ENCODE measurements around the gene ZGPAT.

The ZGPAT gene

GRCh38 chr20:63679799-63680305 lies 28.0 kb upstream of the ZGPAT start:
- no peak for DNase-seq

DNA sequence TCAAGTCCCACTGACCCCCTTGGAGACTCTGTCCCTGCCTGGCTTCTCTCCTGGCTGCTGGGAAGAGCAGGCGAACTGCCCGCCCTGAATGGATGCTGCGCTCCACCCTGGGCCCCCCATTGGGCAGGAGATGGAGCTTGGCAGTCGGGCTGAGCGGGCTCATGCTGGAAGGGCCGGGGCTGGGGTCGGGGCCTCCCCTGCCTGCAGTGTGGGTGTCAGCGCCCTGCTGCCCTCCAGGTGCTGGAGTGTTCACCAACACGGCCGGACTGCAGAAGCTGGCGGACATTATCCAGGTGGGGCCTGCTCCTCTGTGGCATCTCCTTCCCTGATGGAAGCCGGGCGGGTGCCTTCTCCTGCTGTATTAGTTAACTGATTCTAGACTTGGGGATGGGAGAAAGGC lies 27.4 kb upstream of the ZGPAT start:
- no peak for DNase-seq

DNA sequence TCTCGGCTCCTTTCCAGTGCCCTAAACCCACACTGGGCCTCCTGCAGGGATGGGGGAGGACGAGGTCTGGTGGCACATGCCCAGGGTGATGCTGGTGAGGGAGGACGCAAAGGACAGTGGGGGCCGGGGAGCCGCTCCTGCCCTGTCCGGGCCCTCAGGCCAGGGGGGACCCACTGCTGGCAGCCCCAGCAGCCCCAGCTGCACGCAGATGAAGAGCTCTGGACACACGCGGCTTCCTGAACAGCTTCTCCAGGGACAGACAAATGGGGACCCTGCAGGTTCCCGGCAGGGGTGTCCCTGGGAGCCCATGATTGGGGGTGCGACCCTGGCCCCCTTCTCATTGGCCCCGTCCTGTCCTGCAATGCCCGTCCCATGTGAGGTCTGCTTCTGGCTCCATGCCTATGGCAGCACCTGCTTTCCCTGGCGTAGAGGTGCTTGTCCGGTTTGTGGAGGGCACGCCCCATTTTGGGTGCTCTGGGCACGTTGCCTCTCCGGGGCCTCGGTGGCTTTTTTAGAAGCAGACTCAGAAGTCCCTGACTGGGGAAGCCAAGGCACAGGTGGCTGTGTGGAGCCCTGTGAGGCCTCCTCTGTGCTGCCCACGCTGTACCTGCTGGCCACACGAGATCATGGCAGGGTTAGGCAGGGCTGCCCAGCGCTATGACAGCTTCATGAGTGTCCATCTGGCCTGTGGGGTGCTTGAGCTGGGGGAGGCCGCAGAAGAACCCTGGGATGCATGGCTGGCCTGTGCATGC lies 26.8 kb upstream of the ZGPAT start:
- no peak for DNase-seq

- no peak for DNase-seq
These were observed 26.2 kb upstream of the ZGPAT start for GRCh38 chr20:63681609-63682142.

DNA sequence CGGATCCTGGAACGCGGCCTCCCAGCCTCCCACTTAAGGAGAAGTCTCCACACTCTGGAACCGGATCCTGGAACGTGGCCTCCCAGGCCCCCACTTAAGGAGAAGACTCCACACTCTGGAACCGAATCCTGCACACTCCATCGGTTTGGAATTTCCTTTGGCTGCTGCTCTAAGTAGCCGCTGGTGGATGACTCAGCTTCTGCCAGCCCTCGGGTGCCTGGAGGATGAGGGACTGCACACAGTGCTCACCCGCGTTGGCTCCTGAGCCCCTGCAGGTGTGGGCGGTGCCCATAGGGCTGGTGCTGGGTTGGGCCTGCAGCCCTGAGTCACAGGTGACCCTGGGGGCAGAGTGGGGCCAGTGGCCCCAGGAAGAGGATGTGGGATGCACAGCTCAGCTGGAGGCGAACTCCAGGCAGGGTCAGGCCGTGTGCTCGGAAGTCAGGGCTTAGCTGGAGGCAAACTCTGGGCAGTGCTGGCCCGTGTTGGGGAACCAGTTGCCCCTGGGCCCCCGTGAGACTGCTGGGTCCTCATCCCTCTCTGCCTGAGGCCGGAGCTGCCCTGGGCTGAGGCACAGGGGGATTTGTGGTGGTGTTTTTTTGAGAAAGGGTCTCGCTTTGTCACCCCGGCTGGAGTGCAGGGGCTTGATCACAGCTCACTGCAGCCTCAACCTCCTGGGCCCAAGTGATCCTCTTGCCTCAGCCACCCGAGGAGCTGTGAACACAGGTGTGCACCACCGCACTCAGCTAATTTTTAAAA lies 25.3 kb upstream of the ZGPAT start:
- DNase-seq, result no peak

DNA sequence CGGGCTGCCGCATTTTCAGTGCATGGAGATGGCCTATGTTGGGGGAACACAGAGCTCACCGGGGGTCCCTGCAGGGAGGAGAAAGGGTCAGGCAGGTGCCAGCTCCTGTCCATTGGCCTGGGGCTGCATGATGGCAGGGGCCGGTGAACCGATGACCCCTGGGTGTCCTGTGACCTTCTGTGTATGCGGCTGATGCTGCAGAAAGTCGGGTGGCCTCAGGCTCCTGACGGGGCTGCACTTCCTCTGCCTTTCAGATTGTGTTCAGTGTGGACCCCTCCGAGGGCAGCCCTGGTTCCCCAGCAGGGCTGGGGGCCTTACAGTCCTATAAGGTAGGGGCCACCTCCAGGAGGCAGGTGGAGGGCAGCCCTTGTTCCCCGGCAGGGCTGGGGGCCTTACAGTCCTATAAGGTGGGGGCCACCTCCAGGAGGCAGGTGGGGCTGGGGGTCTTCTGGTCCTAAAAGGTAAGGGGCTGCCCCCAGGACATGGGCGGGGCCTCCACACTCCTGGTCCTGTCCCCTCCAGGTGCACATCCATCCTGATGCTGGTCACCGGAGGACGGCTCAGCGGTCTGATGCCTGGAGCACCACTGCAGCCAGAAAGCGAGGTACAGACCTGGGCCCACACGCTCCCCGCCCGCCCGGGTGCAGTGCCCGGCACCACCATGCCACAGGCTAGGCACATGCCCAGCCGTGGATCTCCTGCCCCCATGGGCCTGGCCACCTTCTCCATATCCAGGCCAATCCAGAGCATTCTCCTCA lies 22.4 kb upstream of the ZGPAT start:
- DNase-seq, result no peak

DNA sequence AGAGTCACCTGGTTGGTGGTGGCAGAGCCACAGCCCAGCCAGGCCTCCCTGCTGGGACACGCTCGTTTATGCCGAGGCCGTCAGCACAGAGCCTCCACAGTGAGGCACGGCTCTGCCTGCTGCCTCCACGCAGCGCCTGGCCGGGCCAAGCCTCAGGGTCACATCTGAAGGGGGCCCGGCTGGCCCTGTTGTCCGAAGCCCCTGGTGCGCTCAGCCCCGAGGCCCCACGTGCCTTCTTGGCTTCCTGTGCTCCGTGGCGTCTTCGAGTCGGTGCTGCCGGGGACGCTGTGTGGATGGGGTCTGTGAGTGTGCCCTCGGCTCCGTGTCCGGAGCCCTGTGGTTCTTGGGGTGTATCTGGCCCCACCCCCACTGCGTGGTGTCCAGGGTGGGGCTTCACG lies 21.7 kb upstream of the ZGPAT start:
- no peak for DNase-seq

DNA sequence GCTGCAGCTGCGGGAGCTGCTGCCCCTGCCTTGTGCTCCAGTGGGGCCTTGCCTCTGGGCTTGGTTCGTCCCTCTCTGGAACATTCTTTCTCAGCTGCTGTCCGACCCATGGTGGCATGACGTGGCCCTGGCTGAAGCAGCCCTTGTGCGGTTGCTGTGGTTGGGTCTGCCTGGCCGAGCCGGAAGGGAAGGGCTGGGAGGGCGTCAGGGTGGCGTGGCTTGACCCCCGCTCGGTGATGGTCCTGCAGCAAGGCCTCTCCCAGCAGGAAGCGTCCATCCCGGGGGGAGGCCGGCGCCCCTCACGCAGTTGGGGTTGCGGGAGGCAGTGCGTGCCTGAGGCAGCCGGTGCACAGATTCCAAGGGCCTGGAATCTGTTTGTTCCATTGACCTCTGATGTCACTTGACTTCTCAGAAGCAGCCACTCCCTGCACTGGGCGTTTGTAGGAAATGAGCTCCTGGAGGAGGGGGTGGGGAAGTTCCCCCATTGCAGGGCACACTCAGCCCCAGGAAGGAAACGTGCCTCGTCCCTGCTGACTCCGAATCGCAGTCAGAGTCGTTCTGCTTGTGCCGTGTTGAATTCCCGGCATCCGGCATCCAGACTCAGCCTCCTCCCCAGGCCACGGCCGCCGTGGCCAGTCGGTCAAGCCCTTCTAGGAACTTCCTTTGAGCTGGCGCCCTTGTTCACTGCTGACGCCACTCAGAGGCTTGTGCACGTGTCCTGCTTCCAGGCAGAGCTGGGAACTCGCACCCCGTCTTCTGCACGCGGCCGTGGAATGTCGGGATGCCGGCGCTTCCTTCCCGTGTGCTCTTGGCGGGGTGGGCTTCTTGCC lies 21.1 kb upstream of the ZGPAT start:
- DNase-seq, result no peak

DNA sequence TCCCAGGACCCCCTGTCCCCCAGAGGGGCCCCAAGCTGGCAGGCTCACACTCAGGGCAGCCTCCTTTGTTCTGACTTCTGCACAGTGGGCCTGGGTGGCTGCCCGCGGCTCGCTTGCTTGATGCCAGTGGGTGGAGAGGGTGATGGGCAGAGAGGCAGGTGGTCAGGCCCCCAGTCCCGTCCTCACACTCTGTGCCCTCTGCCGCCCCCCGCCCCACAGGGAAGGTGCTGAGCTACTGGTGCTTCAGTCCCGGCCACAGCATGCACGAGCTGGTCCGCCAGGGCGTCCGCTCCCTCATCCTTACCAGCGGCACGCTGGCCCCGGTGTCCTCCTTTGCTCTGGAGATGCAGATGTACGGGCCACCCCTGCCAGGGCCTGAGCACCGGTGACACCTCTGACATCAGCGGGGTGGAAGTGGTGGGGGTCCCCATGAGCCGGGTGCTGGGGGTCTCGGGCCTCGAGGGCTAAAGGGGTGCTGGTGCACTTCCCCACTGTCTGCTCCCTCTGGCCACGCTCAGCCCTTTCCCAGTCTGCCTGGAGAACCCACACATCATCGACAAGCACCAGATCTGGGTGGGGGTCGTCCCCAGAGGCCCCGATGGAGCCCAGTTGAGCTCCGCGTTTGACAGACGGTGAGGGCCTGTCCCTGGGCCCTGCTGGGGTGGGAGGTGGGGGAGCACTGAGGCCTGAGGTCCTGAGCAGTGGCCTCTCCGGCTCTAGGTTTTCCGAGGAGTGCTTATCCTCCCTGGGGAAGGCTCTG lies 20.2 kb upstream of the ZGPAT start:
- no peak for DNase-seq

GRCh38 chr20:63688228-63689045 lies 19.4 kb upstream of the ZGPAT start:
- no peak for DNase-seq

DNA sequence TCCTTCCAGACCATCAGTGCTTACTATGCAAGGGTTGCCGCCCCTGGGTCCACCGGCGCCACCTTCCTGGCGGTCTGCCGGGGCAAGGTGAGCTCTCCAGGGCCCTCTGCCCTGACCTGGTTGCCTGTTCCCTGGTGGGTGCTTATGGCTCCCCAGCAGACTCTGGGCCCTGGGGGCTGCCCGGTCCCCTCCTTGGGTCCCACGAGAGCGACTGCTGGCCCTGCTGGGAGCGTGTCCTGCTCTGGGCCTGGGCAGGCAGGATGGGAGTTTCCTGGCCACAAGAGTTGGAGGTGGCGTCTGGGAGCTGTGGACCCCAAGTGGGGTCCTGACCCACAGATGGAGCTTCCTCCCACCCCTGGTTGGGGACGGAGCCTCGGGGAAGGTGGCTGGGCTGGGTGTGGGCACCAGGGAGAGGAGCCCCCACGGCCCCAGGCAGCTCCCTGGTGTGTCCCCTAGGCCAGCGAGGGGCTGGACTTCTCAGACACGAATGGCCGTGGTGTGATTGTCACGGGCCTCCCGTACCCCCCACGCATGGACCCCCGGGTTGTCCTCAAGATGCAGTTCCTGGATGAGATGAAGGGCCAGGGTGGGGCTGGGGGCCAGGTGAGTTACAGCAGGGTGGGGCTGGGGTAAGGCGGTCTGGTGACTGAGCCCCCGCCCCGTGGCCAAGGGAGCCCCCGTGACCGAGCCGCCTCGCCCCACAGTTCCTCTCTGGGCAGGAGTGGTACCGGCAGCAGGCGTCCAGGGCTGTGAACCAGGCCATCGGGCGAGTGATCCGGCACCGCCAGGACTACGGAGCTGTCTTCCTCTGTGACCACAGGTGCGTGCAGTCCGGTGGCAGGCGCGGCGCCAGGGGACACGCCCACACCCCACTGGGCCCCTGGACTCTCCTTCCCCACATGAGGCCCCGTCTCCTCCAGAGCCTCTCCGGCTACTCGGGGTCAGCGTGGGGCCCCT lies 18.5 kb upstream of the ZGPAT start:
- DNase-seq, result no peak

- no peak for DNase-seq
These were observed 17.6 kb upstream of the ZGPAT start for GRCh38 chr20:63690003-63690897.

DNA sequence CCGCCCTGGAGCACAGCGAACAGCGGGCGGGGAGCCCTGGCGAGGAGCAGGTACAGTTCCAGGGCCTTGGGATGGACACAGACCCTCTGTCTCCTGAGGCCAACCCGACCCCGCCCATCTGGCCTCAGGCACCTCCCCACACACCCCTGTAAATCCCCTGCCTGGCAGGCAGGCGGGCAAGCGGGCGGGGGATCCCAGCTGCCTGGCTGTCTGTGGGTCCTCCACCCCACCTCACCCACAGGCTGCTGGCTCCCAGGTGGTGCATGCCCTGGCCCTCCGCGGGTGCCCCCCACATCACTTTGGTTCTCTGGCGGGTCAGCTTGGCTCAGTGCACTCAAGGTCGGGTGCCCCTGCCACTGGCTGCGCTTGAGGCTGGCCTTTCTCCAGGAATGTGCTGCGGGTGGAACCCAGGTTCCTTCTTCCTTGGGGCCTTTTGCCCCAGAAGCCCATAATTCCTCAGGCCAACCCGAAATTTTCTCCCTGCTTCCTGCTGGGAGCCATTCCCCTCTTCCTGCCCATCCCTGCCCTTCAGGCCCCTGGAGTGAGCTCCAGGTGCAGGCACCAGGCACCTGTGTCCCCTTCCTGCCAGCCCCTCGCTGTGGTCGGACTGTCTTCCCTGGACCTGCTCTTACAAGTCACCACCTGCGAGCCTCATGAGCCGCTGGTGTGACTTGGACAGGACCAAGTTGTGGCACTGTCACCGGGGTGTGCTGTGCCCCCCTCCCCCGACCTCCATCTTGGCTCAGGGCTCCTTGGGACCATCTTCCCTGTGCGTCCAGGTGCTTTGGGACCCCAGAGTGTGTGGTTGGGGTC lies 16.7 kb upstream of the ZGPAT start:
- no peak for DNase-seq

DNA sequence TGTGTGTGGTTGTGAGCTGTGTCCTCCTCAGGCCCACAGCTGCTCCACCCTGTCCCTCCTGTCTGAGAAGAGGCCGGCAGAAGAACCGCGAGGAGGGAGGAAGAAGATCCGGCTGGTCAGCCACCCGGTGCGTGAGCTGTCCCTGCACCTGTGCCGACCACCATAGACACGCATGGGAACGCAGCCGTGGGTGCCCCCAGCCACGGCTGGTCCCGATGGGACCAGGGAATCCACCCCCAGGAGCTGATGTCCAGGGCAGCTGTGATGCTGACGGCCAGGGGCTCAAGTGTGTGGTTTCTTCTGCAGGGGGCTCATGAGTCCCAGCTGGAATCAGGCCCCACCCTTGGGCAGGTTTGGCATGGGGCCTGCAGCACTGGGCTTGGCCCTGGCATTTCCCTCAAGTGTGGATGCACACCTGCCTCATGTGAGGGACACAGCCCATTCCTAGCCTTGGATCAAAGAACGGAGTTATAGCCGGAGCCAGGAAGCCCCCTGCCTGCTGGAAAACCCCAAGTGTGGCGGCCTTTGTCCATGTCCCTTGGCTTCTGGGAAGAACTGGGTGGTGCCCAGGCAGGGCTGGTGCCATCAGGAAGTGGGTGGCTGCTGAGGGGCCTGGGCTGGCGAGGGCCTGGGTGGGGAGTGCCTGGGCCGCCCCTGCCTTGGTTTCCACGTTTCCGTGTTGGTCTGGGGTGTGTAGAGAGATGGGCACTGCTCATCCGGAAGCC lies 16.0 kb upstream of the ZGPAT start:
- no peak for DNase-seq

GRCh38 chr20:63692436-63693082 lies 15.3 kb upstream of the ZGPAT start:
- DNase-seq, result no peak

GRCh38 chr20:63693083-63693732 lies 14.6 kb upstream of the ZGPAT start:
- DNase-seq, result no peak

Data from NCI-H510A (cell line).